AG10803 (cell line): ENCODE results near the gene ZNF598.

Source experiments
- DNase-seq: peaks from one replicate; pipeline ENCODE4 v3.0.0; 2010; ENCODE audit warnings: low read depth
- H3K4me3 ChIP-seq: 2 replicates; pipeline ENCODE4 v1.5.1; 2011; ENCODE audit warnings: mild to moderate bottlenecking, low read length, control low read depth
- TF ChIP-seq, protein P1 (sequence below): conservative IDR thresholded peaks from 2 replicates; pipeline ENCODE4 v1.5.1; 2011; ENCODE audit warnings: mild to moderate bottlenecking, low read length, control low read depth, inconsistent platforms

ZNF598 gene

DNA sequence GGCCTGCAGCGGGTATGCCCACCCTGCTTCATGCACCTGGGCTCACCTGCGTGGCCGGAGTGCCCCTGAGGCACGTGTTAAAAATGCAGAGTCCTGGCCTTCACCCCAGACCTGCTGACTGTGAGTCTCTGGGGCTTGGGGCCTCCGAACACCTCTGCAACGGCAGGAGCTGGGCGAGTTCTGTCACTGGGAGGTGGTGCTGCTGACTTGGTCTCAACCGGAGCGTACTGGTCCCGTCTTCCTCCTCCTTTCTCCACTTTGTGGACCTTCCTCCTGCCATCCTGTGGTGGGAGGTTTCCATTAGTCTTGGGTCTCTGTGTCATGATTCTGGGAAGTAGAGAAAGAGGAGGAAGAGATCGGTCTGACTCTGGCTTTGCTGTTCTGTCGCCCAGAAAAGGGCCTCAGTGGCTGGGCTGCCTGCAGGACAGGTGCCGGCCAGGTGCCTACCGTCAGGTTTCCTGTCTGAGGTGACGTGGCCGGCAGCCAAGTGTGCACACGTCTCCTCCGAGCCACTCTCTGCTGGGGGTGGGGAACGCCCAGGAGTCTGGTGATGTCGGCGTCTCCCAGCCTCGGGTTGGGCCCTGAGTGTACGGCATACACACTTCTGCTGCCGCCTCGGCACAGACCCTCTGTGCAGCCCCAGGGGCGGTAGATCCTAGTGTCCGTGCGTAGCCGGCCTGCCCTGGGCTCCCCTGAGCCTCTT, 45.1 kb upstream of the ZNF598 start:
- DNase-seq: no peak
- TF ChIP-seq, protein P1, sequence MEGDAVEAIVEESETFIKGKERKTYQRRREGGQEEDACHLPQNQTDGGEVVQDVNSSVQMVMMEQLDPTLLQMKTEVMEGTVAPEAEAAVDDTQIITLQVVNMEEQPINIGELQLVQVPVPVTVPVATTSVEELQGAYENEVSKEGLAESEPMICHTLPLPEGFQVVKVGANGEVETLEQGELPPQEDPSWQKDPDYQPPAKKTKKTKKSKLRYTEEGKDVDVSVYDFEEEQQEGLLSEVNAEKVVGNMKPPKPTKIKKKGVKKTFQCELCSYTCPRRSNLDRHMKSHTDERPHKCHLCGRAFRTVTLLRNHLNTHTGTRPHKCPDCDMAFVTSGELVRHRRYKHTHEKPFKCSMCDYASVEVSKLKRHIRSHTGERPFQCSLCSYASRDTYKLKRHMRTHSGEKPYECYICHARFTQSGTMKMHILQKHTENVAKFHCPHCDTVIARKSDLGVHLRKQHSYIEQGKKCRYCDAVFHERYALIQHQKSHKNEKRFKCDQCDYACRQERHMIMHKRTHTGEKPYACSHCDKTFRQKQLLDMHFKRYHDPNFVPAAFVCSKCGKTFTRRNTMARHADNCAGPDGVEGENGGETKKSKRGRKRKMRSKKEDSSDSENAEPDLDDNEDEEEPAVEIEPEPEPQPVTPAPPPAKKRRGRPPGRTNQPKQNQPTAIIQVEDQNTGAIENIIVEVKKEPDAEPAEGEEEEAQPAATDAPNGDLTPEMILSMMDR: no peak

DNA sequence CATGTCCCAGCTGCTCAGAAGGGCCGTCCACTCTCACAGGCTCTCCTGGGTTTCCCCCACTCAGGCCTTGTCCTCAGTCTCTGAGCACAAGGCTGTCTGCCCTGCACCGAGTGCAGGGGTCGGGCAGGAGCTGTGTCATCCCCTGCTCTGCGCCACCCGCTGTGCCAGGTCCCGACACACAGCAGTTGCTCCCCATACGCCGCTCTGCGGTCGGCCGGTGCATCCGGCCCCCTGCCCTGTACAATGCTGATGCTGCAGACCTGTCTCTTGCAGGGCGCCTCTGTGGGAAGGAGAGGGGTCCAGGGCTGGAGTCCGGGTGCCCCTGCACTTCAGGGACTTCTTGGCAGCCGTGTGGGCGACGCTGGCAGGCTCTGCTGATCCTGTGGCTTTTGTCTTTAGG, 44.3 kb upstream of the ZNF598 start:
- DNase-seq: no peak
- no peak overlapping the region for H3K4me3 ChIP-seq
- TF ChIP-seq, protein P1: no peak

More for the DNA sequence above, 45.1 kb upstream of the ZNF598 start:
- no peak overlapping the region for H3K4me3 ChIP-seq

DNA sequence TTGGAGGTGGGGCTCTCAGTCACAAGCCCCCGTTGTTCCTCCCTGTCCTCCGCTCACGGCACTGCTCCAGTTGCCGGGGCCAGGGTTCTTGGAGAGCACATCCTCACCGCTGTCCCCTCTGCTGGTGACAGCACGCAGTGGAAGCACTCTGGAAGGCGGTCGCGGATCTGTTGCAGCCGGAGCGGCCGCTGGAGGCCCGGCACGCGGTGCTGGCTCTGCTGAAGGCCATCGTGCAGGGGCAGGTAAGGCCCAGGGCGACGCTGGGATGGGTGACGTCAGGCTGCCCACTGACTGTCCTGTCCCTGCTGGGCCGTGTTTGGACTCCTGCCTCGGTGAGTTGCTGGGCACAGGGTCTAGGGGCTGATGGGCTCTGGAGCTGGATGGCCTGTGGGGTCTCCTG, 43.6 kb upstream of the ZNF598 start:
- no peak overlapping the region for H3K4me3 ChIP-seq
- no peak for DNase-seq
- TF ChIP-seq, protein P1: no peak

DNA sequence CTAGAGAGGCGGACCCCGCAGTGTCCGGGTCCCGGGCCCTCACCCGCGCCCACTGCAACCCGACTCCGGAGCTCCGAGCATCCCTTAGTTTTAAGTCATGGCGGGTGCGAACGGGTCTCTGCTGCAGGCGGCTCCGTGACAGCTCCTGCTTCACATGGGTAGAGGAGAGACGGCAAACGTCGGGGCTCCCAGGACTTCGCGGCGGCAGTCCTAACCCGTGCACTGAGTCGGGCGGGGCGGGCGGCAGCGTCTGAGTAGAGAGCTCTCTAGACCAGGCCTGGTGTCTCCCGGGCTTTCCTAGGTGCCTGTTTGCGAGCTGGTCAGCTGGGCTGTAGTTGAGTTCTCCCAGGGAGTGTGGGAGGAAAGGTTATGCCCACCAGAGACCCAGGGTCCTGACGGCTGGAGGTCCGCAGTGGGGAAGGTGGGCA, 38.5 kb upstream of the ZNF598 start:
- H3K4me3 ChIP-seq: peak overlapping the region; percentile 89
- DNase-seq: no peak
- TF ChIP-seq, protein P1: no peak

DNA sequence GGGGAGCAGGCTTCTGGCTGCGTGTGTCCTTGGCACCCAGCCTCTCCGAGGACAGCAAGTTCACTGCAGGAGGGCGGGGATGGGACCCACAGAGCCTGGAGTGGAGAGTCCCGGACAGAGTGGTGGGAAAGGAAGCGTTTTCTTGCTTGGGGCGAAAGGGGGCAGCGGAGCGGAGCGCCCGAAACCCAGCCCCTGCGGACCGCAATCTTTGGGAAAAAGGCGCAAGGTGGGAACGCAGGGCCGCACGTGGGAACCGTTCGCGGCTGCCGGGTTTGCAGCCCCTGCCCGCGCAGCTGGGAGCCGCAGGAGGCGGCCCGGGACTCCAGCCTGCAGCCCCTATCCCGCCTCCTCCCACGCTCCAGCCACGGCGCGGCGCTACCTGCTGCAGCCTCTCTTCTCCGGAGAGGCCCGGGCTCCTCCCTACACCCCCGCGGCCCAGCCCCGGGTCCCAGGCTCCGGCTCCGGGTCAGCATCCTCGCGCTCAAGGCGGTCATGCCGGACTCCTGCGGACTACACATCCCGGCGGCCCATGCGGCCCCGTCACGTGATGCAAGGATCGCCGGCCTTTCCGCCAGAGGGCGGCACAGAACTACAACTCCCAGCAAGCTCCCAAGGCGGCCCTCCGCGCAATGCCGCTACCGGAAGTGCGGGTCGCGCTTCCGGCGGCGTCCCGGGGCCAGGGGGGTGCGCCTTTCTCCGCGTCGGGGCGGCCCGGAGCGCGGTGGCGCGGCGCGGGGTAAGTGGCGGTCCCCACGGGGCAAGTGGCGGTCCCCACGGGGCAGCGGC, 37.9 kb upstream of the ZNF598 start, which contains the start of the genes NTHL1 and TSC2:
Gene NTHL1, minus strand, starts transcription at position 505 of the 786 bp plus-strand sequence. Its CDS starts 11 bp downstream, at position 494.
Gene TSC2, plus strand, starts transcription at position 656 of the 786 bp plus-strand sequence. CDS start 631 bp downstream, outside the sequence.
- peak; percentile 94 for DNase-seq
- peak within 1 kb of the TSS; percentile 89 for H3K4me3 ChIP-seq
- TF ChIP-seq, protein P1: peak; percentile 40

DNA sequence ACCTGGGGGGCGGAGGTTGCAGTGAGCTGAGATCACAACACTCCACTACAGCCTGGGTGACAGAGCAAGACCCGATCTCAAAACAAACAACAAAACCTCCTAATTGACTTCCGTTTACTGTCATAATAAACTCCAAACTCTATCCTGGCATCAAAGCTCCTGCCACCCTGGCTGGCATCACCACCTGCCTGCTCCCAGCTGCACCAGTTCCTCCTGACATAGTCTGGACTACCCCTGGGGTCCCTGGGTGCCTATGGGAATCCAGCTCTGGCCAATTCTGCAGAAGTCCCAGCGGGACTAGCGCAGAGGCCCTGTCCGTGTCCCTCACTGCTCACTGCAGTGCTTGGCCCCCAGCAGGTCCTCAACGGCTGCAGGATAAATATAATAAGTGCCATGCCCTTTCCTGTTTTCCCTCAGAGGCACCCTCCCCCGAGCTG, 37.3 kb upstream of the ZNF598 start:
- peak overlapping the region; percentile 89 for H3K4me3 ChIP-seq
- DNase-seq: no peak
- TF ChIP-seq, protein P1: no peak
